ENCODE results near the gene ZSWIM4. TPM values are rescaled to one million over a fixed set of nuclear protein-coding genes. Genes with fewer than 3 reads are reported as not detected.

ZSWIM4 gene
- total and polyA plus RNA-seq, 2 of the 13 experiments (the other 11 are each of a cell fraction or from before 2014, with no cell fraction given), result 0.33 to 0.86 TPM

GRCh38 chr19:13861714-13862531 is 66.7 kb downstream of the ZSWIM4 start (continued):
- TF ChIP-seq ZNF646 (CRISPR knock-in tag; IDR thresholded peaks at IDR 0.05) (no peak), ZNF790 (CRISPR knock-in tag; IDR thresholded peaks at IDR 0.05; ENCODE audit: borderline replicate concordance) (no peak), IRX3 (CRISPR knock-in tag; IDR thresholded peaks at IDR 0.05; ENCODE audit: borderline replicate concordance, low read depth) (no peak), ZNF331 (CRISPR knock-in tag; IDR thresholded peaks at IDR 0.05) (peak; percentile 47; the same call in 1 of the 2 replicates), ZNF703 (CRISPR knock-in tag; IDR thresholded peaks at IDR 0.05; ENCODE audit: borderline replicate concordance) (no peak), ZNF639 (CRISPR knock-in tag; conservative IDR thresholded peaks at IDR 0.05) (no peak), ZNF674 (CRISPR knock-in tag; IDR thresholded peaks at IDR 0.05; ENCODE audit: low read depth) (no peak), PBX3 (CRISPR knock-in tag; IDR thresholded peaks at IDR 0.05; ENCODE audit: borderline replicate concordance) (no peak), ATF3 (CRISPR knock-in tag; IDR thresholded peaks at IDR 0.05) (0 out of 2 replicates have a peak, but pooled peaks have one; percentile 52), HNF4A (CRISPR knock-in tag; IDR thresholded peaks at IDR 0.05) (no peak), YEATS2 (CRISPR knock-in tag; IDR thresholded peaks at IDR 0.05; ENCODE audit: borderline replicate concordance) (no peak; the same call in 1 of the 2 replicates), ZNF138 (CRISPR knock-in tag; IDR thresholded peaks at IDR 0.05; ENCODE audit: low read depth) (no peak), ZNF841 (CRISPR knock-in tag; IDR thresholded peaks at IDR 0.05; ENCODE audit: borderline replicate concordance) (no peak), ZNF362 (CRISPR knock-in tag; IDR thresholded peaks at IDR 0.05; ENCODE audit: borderline replicate concordance) (peak; percentile 25; the same call in 1 of the 2 replicates), ARID2 (CRISPR knock-in tag; IDR thresholded peaks at IDR 0.05; ENCODE audit: borderline replicate concordance) (0 out of 2 replicates have a peak, but pooled peaks have one; percentile 28), PCBP1 (IDR thresholded peaks at IDR 0.05; ENCODE audit: borderline replicate concordance, low read depth, low read length) (no peak)
